HG03108 (cell line): Measurements from ENCODE around the gene CNNM1.

Source experiments
- ATAC-seq: cut with Tn5 transposase; IDR thresholded peaks from one replicate; pipeline ENCODE4 v1.9.1; 2021; ENCODE audit warnings: moderate library complexity; ENCODE audit not compliant: unreplicated experiment

CNNM1 gene

GRCh38 chr10:99337311-99337811 is 8.2 kb downstream of the CNNM1 start:
- ATAC-seq = no peak

- ATAC-seq = no peak
These were observed 8.7 kb downstream of the CNNM1 start for GRCh38 chr10:99337901-99338300.

- ATAC-seq = no peak
These were observed 9.9 kb downstream of the CNNM1 start for GRCh38 chr10:99339077-99339476.

- ATAC-seq = no peak
These were observed 10.4 kb downstream of the CNNM1 start for GRCh38 chr10:99339563-99340047.

- ATAC-seq = no peak
These were observed 11.5 kb downstream of the CNNM1 start for GRCh38 chr10:99340650-99341049.

- ATAC-seq = no peak
These were observed 12.1 kb downstream of the CNNM1 start for GRCh38 chr10:99341248-99341647.

GRCh38 chr10:99341860-99342490 is 12.8 kb downstream of the CNNM1 start:
- no peak for ATAC-seq

GRCh38 chr10:99343262-99343661 is 14.1 kb downstream of the CNNM1 start:
- ATAC-seq = no peak

- ATAC-seq = no peak
These were observed 15.6 kb downstream of the CNNM1 start for GRCh38 chr10:99344715-99345114.

- no peak for ATAC-seq
These were observed 16.2 kb downstream of the CNNM1 start for GRCh38 chr10:99345350-99345749.

GRCh38 chr10:99346247-99346646 is 17.1 kb downstream of the CNNM1 start:
- no peak for ATAC-seq

GRCh38 chr10:99347672-99348071 is 18.5 kb downstream of the CNNM1 start:
- ATAC-seq = no peak

GRCh38 chr10:99353182-99353581 is 24.0 kb downstream of the CNNM1 start:
- no peak for ATAC-seq

GRCh38 chr10:99357691-99358090 is 28.5 kb downstream of the CNNM1 start:
- no peak for ATAC-seq

GRCh38 chr10:99358101-99358500 is 28.9 kb downstream of the CNNM1 start:
- ATAC-seq = no peak

- ATAC-seq = no peak
These were observed 31.8 kb downstream of the CNNM1 start for GRCh38 chr10:99360934-99361333.

- ATAC-seq = no peak
These were observed 35.0 kb downstream of the CNNM1 start for GRCh38 chr10:99364125-99364524.

GRCh38 chr10:99365311-99365710 is 36.2 kb downstream of the CNNM1 start:
- no peak for ATAC-seq

- no peak for ATAC-seq
These were observed 36.6 kb downstream of the CNNM1 start for GRCh38 chr10:99365736-99366135.

- no peak for ATAC-seq
These were observed 37.5 kb downstream of the CNNM1 start for GRCh38 chr10:99366666-99367065.

- no peak for ATAC-seq
These were observed 39.5 kb downstream of the CNNM1 start for GRCh38 chr10:99368646-99369045.

GRCh38 chr10:99369126-99369525 is 40.0 kb downstream of the CNNM1 start:
- ATAC-seq = no peak

GRCh38 chr10:99369551-99369950 is 40.4 kb downstream of the CNNM1 start:
- ATAC-seq = no peak
